HuH-7 (cell line): Measurements from ENCODE around the gene PGAP2.

Experiments used
- DNase-seq: peaks from one replicate; pipeline ENCODE4 v3.0.0; 2011; ENCODE audit warnings: low spot score

The PGAP2 gene

DNA sequence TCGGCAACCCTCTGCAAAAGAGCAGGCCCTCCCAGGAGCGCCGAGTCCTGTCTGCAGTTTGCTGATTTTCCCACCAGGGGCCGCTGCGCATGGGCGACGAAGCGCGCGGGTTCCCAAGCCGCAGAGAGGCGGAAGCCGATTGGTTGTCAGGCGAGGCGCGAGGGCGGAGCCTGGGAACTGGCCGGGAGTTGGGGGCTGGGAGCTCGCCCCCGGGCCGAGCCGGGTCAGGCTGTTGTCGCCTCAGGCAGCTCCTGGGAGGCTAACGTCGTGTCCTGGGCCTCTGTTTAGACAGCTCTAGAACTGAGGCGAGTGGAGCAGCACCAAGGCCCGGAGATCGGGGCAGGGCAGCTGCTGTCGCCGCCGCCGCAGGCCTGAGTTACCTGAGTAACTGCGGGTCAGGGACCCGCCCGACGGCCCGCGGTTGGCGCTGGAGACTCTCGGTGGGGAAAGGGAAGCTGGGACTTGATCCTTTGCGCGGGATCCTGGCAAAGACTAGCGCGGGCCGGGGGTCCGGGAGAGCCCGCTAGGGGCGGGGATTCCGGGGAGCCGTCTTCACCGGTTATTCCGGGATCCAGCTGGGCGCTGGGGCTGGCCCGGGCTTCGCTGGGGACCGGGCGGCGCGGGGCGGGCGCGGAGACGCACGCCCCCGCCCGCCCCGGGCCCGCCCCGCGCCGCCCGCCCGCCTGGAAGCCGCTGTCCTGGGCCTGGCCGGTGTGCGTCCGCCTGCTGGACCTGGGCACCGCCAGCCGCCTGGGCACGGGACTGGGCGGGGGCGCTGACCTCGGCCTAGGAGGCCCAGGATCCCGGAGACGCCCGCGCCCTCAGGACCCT is 46.8 kb downstream of the PGAP2 start, which contains the start of gene STIM1:
TSS of gene STIM1 (plus strand) at position 688 of the 831 bp plus-strand sequence. CDS start 607 bp downstream, outside the sequence.
- DNase-seq, result peak; percentile 89

- DNase-seq, result no peak
Measured at GRCh38 chr11:3855808-3856491, 47.6 kb downstream of the PGAP2 start.

- DNase-seq, result no peak
Measured at GRCh38 chr11:3856856-3857553, 48.6 kb downstream of the PGAP2 start.

- DNase-seq, result no peak
Measured at GRCh38 chr11:3857628-3858027, 49.3 kb downstream of the PGAP2 start.

DNA sequence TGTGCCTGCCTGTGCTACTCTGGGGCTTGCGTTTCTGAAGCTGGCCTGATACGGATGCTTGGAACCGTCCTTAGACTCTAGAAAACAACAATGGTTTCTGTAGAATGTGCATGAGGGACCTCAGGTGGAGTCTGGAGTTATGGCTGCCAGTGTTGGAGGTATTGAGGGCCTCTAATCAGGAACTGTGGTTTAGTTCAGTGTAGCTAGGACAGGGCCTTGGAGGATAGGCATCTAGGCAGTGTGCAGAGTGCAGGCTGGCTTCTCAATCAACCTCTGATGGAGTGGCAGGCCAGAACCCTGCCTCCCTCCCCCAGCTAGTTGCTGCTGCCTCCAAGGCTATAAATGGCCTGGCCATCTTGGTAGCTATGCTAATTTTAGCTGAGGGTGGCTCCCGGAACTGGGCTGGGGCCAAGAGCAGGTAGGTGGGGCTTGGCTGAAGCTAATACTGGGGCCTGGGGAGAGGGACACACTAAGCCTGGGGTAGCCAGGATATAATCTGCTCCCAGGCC is 51.1 kb downstream of the PGAP2 start:
- DNase-seq, result no peak

GRCh38 chr11:3860375-3860774 is 52.0 kb downstream of the PGAP2 start:
- DNase-seq, result no peak

- DNase-seq, result peak; percentile 35
Measured at GRCh38 chr11:3860898-3861393, 52.6 kb downstream of the PGAP2 start.

DNA sequence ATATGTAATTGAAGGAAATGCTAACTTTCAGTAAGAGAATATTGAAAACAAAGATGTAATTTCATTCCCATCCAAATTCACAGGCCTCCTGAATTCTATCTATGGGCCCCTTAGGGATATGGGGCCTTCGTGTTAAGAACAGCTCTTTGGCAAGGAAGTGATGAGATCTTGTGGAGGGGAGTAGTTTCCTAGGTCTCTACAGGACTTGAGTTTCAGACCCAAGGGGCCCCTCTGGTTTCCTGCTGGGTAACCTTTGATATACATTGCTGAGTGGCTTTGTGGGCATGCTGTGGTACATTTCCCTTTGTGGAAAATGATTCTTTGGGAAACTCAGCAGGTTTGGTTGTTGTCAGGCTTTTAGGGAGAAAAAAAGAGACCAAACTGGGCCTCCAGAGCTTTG is 53.3 kb downstream of the PGAP2 start:
- no peak for DNase-seq

- no peak for DNase-seq
Measured at GRCh38 chr11:3865388-3866193, 57.2 kb downstream of the PGAP2 start.

GRCh38 chr11:3866206-3866605 is 57.8 kb downstream of the PGAP2 start:
- DNase-seq, result no peak

DNA sequence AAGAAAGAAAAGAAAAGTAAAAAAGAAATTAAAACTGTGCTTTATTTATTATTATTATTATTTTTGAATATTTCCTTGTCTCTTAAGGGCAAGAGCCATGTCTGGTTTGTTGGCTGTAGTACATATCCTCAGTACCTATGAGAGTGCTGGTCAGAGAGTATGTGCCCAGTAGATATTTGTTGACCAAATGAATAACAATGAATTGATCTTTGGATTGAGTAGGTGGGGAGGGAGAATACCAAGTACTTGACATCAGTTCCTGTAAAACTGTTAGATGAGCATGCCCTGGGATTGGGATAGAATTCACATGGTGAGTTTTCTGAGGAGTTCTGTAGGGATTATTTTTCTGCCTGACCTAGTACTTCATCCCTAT is 58.5 kb downstream of the PGAP2 start:
- no peak for DNase-seq

DNA sequence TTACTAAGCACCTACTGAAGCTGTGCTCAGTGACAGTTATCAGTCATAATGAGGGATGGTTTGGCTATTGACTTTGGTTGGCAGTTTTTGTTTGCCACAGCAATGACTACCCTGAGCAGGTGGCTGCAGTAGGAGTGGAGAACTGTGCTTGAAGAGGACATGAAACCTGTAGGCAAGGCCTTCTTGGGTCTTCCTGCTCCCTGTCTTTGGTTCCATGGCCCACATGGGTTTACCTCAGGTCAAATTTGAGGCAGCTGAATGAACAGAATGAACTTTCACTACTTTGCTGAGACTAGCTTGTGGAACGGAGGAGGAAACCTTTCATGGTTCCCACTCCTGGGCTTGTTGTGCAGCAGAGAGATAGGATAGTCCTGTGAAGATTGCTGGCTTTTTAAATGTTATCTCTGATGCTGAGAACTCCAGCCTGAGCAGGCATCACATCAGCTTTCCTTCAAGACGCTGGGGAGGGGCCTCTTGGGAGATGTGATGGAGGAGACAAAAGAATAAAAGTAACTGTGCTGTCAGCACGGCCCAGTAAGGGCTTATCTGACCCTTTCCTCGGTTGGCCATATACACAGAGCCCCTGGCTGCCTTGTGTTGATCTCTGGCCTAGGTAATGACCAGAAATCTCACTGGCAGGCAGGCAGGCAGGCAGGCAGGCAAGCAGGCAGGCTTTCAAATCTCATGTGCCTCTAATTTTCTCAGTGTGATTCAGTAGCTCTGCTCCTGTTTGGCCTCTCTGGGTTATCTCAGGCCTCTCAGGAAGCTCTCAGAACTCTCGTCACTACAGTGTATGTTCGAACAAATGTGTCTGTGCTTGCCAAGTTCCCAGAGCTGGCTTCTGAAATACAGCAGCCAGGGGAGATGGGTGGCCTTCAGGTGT is 59.1 kb downstream of the PGAP2 start:
- DNase-seq, result no peak

DNA sequence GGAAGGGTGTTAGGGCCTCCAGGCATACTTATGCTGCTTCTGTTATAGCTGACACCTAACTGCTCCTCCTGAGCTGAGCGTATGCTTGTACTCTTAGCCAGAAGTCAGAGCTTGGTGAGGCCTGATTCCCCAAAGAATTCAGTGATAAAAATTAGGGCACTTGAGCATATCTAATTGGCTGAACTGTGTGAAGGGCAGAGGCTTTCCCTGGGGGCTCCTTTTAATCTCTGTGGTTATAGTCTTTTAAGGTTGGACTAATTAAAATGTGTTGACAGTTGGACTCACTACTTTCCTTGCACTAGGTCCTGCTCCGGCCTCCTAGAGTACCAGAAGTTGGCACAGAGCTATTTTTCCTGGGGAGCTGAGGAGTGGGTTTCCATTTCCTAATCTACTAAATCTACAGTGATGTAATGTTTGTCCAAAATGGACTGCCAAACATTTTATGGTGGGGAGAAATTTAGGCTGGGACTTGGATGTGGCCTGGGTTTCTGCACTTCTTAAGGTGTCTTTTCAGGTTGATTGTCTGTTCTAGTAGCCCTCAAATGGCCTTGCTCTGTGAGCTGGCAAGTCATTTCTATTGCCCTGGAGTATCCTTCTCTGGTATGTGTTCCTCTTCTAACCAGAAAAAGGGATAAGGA is 65.5 kb downstream of the PGAP2 start:
- no peak for DNase-seq
